ENCODE results near the gene KCNC3. TPM values are rescaled to one million over a fixed set of nuclear protein-coding genes. Genes with fewer than 3 reads are reported as not detected.

The KCNC3 gene
- total and polyA plus RNA-seq, 2 of the 13 experiments (the other 11 are each of a cell fraction or from before 2014, with no cell fraction given) = 0.29 to 1.7 TPM

DNA sequence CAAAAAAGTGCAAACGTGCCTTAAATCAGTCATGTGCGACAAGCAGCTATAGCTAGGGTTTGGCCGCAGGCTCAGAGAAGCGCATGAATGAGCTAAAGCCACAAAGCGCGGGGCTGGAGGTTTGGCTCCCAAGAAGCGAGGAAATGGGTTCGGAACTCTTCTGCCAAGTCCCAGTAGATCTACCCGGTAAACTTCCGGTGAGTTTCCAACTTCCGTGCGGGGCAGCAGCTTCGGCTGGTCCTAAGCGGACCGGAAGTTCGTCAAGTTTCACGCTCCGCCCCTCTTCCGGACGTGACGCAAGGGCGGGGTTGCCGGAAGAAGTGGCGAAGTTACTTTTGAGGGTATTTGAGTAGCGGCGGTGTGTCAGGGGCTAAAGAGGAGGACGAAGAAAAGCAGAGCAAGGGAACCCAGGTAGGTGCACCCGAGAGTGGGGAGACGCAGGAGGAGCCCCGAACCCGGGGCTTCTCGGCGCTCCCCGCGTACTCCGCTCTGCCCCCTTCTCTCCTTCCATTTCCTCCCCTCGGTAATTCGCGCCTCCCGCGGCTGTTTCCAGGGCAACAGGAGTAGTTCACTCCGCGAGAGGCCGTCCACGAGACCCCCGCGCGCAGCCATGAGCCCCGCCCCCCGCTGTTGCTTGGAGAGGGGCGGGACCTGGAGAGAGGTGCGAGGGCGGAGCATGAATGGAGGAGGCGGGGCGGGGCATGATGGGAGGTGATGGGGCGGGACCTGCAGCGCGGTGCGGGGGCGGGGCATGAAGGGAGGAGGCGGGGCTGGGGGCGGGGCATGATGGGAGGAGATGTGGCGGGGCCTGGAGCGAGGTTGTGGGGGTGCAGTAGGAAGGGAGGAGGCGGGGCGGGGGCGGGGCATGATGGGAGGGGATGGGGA is 47.2 kb upstream of the KCNC3 start, which contains the start of gene NR1H2 (continued):
- TF ChIP-seq ZNF484 (CRISPR knock-in tag; IDR thresholded peaks at IDR 0.05; ENCODE audit: borderline replicate concordance, low read depth) (no peak), REXO4 (CRISPR knock-in tag; IDR thresholded peaks at IDR 0.05; ENCODE audit: borderline replicate concordance) (no peak), ZUFSP (CRISPR knock-in tag; IDR thresholded peaks at IDR 0.05; ENCODE audit: borderline replicate concordance) (no peak), RBM39 (IDR thresholded peaks at IDR 0.05; ENCODE audit: low read depth, low read length, poor library complexity, severe bottlenecking) (peak; percentile 87), ZNF614 (CRISPR knock-in tag; IDR thresholded peaks at IDR 0.05; ENCODE audit: borderline replicate concordance) (peak; percentile 94; the same call in 1 of the 2 replicates), TBX2 (CRISPR knock-in tag; IDR thresholded peaks at IDR 0.05; ENCODE audit: borderline replicate concordance) (peak; percentile 61; the same call in 1 of the 2 replicates), FOXA3 (CRISPR knock-in tag; IDR thresholded peaks at IDR 0.05) (peak; percentile 69), TBX3 (IDR thresholded peaks at IDR 0.05; ENCODE audit: borderline replicate concordance) (no peak), PCBP2 (optimal IDR thresholded peaks at IDR 0.05; ENCODE audit: low read depth, low read length, poor library complexity, severe bottlenecking) (no peak), HINFP (CRISPR knock-in tag; IDR thresholded peaks at IDR 0.05; ENCODE audit: low read depth) (0 out of 2 replicates have a peak, but pooled peaks have one; percentile 77), ZNF703 (CRISPR knock-in tag; IDR thresholded peaks at IDR 0.05; ENCODE audit: borderline replicate concordance) (0 out of 2 replicates have a peak, but pooled peaks have one; percentile 37), ZNF772 (CRISPR knock-in tag; IDR thresholded peaks at IDR 0.05) (0 out of 2 replicates have a peak, but pooled peaks have one; percentile 67), ZNF12 (CRISPR knock-in tag; IDR thresholded peaks at IDR 0.05) (peak; percentile 48; the same call in 1 of the 2 replicates), MXD4 (CRISPR knock-in tag; IDR thresholded peaks at IDR 0.05) (peak; percentile 44; the same call in 1 of the 2 replicates)
- TF ChIP-seq, protein P1, sequence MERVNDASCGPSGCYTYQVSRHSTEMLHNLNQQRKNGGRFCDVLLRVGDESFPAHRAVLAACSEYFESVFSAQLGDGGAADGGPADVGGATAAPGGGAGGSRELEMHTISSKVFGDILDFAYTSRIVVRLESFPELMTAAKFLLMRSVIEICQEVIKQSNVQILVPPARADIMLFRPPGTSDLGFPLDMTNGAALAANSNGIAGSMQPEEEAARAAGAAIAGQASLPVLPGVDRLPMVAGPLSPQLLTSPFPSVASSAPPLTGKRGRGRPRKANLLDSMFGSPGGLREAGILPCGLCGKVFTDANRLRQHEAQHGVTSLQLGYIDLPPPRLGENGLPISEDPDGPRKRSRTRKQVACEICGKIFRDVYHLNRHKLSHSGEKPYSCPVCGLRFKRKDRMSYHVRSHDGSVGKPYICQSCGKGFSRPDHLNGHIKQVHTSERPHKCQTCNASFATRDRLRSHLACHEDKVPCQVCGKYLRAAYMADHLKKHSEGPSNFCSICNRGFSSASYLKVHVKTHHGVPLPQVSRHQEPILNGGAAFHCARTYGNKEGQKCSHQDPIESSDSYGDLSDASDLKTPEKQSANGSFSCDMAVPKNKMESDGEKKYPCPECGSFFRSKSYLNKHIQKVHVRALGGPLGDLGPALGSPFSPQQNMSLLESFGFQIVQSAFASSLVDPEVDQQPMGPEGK (CRISPR knock-in tag; IDR thresholded peaks at IDR 0.05) = peak; percentile 32
- TF ChIP-seq, protein P2, sequence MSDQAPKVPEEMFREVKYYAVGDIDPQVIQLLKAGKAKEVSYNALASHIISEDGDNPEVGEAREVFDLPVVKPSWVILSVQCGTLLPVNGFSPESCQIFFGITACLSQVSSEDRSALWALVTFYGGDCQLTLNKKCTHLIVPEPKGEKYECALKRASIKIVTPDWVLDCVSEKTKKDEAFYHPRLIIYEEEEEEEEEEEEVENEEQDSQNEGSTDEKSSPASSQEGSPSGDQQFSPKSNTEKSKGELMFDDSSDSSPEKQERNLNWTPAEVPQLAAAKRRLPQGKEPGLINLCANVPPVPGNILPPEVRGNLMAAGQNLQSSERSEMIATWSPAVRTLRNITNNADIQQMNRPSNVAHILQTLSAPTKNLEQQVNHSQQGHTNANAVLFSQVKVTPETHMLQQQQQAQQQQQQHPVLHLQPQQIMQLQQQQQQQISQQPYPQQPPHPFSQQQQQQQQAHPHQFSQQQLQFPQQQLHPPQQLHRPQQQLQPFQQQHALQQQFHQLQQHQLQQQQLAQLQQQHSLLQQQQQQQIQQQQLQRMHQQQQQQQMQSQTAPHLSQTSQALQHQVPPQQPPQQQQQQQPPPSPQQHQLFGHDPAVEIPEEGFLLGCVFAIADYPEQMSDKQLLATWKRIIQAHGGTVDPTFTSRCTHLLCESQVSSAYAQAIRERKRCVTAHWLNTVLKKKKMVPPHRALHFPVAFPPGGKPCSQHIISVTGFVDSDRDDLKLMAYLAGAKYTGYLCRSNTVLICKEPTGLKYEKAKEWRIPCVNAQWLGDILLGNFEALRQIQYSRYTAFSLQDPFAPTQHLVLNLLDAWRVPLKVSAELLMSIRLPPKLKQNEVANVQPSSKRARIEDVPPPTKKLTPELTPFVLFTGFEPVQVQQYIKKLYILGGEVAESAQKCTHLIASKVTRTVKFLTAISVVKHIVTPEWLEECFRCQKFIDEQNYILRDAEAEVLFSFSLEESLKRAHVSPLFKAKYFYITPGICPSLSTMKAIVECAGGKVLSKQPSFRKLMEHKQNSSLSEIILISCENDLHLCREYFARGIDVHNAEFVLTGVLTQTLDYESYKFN (CRISPR knock-in tag; conservative IDR thresholded peaks at IDR 0.05) = peak; percentile 52
- TF ChIP-seq, protein P3, sequence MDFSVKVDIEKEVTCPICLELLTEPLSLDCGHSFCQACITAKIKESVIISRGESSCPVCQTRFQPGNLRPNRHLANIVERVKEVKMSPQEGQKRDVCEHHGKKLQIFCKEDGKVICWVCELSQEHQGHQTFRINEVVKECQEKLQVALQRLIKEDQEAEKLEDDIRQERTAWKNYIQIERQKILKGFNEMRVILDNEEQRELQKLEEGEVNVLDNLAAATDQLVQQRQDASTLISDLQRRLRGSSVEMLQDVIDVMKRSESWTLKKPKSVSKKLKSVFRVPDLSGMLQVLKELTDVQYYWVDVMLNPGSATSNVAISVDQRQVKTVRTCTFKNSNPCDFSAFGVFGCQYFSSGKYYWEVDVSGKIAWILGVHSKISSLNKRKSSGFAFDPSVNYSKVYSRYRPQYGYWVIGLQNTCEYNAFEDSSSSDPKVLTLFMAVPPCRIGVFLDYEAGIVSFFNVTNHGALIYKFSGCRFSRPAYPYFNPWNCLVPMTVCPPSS (IDR thresholded peaks at IDR 0.05) = no peak

All from HepG2 (cell line).